ENCODE measurements around the gene MALAT1.

MALAT1 gene

DNA sequence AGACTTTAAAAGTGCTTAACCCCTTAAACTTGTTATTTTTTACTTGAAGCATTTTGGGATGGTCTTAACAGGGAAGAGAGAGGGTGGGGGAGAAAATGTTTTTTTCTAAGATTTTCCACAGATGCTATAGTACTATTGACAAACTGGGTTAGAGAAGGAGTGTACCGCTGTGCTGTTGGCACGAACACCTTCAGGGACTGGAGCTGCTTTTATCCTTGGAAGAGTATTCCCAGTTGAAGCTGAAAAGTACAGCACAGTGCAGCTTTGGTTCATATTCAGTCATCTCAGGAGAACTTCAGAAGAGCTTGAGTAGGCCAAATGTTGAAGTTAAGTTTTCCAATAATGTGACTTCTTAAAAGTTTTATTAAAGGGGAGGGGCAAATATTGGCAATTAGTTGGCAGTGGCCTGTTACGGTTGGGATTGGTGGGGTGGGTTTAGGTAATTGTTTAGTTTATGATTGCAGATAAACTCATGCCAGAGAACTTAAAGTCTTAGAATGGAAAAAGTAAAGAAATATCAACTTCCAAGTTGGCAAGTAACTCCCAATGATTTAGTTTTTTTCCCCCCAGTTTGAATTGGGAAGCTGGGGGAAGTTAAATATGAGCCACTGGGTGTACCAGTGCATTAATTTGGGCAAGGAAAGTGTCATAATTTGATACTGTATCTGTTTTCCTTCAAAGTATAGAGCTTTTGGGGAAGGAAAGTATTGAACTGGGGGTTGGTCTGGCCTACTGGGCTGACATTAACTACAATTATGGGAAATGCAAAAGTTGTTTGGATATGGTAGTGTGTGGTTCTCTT lies 2.8 kb downstream of the MALAT1 start:
- peak overlapping the region; percentile 74 to 93 for H3K4me3 ChIP-seq (replicated peaks in 1 of 2; ENCODE audit: low read depth in 2 of 2, low read length in 2 of 2)
- DNase-seq (ENCODE audit: low read depth in 2 of 2) = peak; percentile 69 to 79
- TF ChIP-seq, protein P1, sequence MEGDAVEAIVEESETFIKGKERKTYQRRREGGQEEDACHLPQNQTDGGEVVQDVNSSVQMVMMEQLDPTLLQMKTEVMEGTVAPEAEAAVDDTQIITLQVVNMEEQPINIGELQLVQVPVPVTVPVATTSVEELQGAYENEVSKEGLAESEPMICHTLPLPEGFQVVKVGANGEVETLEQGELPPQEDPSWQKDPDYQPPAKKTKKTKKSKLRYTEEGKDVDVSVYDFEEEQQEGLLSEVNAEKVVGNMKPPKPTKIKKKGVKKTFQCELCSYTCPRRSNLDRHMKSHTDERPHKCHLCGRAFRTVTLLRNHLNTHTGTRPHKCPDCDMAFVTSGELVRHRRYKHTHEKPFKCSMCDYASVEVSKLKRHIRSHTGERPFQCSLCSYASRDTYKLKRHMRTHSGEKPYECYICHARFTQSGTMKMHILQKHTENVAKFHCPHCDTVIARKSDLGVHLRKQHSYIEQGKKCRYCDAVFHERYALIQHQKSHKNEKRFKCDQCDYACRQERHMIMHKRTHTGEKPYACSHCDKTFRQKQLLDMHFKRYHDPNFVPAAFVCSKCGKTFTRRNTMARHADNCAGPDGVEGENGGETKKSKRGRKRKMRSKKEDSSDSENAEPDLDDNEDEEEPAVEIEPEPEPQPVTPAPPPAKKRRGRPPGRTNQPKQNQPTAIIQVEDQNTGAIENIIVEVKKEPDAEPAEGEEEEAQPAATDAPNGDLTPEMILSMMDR (IDR thresholded peaks at IDR 0.05; ENCODE audit: low read depth, low read length) = no peak

DNA sequence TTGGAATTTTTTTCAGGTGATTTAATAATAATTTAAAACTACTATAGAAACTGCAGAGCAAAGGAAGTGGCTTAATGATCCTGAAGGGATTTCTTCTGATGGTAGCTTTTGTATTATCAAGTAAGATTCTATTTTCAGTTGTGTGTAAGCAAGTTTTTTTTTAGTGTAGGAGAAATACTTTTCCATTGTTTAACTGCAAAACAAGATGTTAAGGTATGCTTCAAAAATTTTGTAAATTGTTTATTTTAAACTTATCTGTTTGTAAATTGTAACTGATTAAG lies 3.4 kb downstream of the MALAT1 start:
- TF ChIP-seq, protein P1 (IDR thresholded peaks at IDR 0.05; ENCODE audit: low read depth, low read length) = no peak
- DNase-seq (ENCODE audit: low read depth in 2 of 2) = peak in 1 of 2 donors; percentile 54
- H3K4me3 ChIP-seq (replicated peaks in 1 of 2; ENCODE audit: low read depth in 2 of 2, low read length in 2 of 2) = peak overlapping the region; percentile 74 to 93

DNA sequence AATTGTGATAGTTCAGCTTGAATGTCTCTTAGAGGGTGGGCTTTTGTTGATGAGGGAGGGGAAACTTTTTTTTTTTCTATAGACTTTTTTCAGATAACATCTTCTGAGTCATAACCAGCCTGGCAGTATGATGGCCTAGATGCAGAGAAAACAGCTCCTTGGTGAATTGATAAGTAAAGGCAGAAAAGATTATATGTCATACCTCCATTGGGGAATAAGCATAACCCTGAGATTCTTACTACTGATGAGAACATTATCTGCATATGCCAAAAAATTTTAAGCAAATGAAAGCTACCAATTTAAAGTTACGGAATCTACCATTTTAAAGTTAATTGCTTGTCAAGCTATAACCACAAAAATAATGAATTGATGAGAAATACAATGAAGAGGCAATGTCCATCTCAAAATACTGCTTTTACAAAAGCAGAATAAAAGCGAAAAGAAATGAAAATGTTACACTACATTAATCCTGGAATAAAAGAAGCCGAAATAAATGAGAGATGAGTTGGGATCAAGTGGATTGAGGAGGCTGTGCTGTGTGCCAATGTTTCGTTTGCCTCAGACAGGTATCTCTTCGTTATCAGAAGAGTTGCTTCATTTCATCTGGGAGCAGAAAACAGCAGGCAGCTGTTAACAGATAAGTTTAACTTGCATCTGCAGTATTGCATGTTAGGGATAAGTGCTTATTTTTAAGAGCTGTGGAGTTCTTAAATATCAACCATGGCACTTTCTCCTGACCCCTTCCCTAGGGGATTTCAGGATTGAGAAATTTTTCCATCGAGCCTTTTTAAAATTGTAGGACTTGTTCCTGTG lies 3.9 kb downstream of the MALAT1 start:
- DNase-seq (ENCODE audit: low read depth in 2 of 2) = peak; percentile 73 to 86
- H3K4me3 ChIP-seq (replicated peaks in 1 of 2; ENCODE audit: low read depth in 2 of 2, low read length in 2 of 2) = peak overlapping the region; percentile 74 to 93
- TF ChIP-seq, protein P1 (IDR thresholded peaks at IDR 0.05; ENCODE audit: low read depth, low read length) = no peak

DNA sequence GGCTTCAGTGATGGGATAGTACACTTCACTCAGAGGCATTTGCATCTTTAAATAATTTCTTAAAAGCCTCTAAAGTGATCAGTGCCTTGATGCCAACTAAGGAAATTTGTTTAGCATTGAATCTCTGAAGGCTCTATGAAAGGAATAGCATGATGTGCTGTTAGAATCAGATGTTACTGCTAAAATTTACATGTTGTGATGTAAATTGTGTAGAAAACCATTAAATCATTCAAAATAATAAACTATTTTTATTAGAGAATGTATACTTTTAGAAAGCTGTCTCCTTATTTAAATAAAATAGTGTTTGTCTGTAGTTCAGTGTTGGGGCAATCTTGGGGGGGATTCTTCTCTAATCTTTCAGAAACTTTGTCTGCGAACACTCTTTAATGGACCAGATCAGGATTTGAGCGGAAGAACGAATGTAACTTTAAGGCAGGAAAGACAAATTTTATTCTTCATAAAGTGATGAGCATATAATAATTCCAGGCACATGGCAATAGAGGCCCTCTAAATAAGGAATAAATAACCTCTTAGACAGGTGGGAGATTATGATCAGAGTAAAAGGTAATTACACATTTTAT lies 4.6 kb downstream of the MALAT1 start:
- DNase-seq (ENCODE audit: low read depth in 2 of 2) = peak; percentile 56 to 66
- peak overlapping the region; percentile 74 to 93 for H3K4me3 ChIP-seq (replicated peaks in 1 of 2; ENCODE audit: low read depth in 2 of 2, low read length in 2 of 2)
- TF ChIP-seq, protein P1 (IDR thresholded peaks at IDR 0.05; ENCODE audit: low read depth, low read length) = no peak

DNA sequence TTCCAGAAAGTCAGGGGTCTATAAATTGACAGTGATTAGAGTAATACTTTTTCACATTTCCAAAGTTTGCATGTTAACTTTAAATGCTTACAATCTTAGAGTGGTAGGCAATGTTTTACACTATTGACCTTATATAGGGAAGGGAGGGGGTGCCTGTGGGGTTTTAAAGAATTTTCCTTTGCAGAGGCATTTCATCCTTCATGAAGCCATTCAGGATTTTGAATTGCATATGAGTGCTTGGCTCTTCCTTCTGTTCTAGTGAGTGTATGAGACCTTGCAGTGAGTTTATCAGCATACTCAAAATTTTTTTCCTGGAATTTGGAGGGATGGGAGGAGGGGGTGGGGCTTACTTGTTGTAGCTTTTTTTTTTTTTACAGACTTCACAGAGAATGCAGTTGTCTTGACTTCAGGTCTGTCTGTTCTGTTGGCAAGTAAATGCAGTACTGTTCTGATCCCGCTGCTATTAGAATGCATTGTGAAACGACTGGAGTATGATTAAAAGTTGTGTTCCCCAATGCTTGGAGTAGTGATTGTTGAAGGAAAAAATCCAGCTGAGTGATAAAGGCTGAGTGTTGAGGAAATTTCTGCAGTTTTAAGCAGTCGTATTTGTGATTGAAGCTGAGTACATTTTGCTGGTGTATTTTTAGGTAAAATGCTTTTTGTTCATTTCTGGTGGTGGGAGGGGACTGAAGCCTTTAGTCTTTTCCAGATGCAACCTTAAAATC lies 5.3 kb downstream of the MALAT1 start:
- TF ChIP-seq, protein P1 (IDR thresholded peaks at IDR 0.05; ENCODE audit: low read depth, low read length) = no peak
- peak; percentile 70 to 85 for DNase-seq (ENCODE audit: low read depth in 2 of 2)
- peak overlapping the region; percentile 74 to 93 for H3K4me3 ChIP-seq (replicated peaks in 1 of 2; ENCODE audit: low read depth in 2 of 2, low read length in 2 of 2)

DNA sequence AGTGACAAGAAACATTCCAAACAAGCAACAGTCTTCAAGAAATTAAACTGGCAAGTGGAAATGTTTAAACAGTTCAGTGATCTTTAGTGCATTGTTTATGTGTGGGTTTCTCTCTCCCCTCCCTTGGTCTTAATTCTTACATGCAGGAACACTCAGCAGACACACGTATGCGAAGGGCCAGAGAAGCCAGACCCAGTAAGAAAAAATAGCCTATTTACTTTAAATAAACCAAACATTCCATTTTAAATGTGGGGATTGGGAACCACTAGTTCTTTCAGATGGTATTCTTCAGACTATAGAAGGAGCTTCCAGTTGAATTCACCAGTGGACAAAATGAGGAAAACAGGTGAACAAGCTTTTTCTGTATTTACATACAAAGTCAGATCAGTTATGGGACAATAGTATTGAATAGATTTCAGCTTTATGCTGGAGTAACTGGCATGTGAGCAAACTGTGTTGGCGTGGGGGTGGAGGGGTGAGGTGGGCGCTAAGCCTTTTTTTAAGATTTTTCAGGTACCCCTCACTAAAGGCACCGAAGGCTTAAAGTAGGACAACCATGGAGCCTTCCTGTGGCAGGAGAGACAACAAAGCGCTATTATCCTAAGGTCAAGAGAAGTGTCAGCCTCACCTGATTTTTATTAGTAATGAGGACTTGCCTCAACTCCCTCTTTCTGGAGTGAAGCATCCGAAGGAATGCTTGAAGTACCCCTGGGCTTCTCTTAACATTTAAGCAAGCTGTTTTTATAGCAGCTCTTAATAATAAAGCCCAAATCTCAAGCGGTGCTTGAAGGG lies 6.0 kb downstream of the MALAT1 start:
- H3K4me3 ChIP-seq (replicated peaks in 1 of 2; ENCODE audit: low read depth in 2 of 2, low read length in 2 of 2) = peak overlapping the region; percentile 74 to 93
- TF ChIP-seq, protein P1 (IDR thresholded peaks at IDR 0.05; ENCODE audit: low read depth, low read length) = no peak
- peak; percentile 53 to 72 for DNase-seq (ENCODE audit: low read depth in 2 of 2)
